IPS-18a (cell line): Measurements from ENCODE around the gene SRGN.
A peak's percentile ranks its signal among the peaks of the same experiment; 100 is the strongest.
"Not testable (repeated sequence)": the region's sequence is repeated elsewhere in the genome, so short reads cannot be mapped to it uniquely, and the experiment has no call there.

Experiments
- H3K27ac ChIP-seq: one replicate; pipeline ENCODE4 v1.5.1; 2013; ENCODE audit warnings: low read length
- H3K27me3 ChIP-seq: one replicate; pipeline ENCODE4 v1.6.1; 2013; ENCODE audit warnings: mild to moderate bottlenecking, low read length; ENCODE audit not compliant: control insufficient read depth, insufficient read depth
- H3K36me3 ChIP-seq: one replicate; pipeline ENCODE4 v1.6.1; 2013; ENCODE audit warnings: low read depth, low read length; ENCODE audit not compliant: control insufficient read depth
- H3K4me1 ChIP-seq: one replicate; pipeline ENCODE4 v1.6.1; 2013; ENCODE audit warnings: low read depth, low read length; ENCODE audit not compliant: control insufficient read depth
- H3K4me3 ChIP-seq: one replicate; pipeline ENCODE4 v1.5.1; 2013; ENCODE audit warnings: low read length
- H3K9ac ChIP-seq: one replicate; pipeline ENCODE4 v1.6.1; 2013; ENCODE audit warnings: mild to moderate bottlenecking, low read length, moderate library complexity
- H3K9me3 ChIP-seq: one replicate; pipeline ENCODE4 v1.6.1; 2013; ENCODE audit warnings: low read depth, low read length; ENCODE audit not compliant: control insufficient read depth

Gene SRGN

GRCh38 chr10:69124563-69125268, 36.8 kb downstream of the SRGN start:
- Histone ChIP-seq H3K4me3 (peak overlapping the region; percentile 98), H3K4me1 (no peaks in the 10 kb centered on the region), H3K9me3 (no peaks in the 10 kb centered on the region), H3K9ac (peak overlapping the region; percentile 70), H3K27me3 (no peaks in the 10 kb centered on the region), H3K27ac (no peak overlapping the region), H3K36me3 (no peaks in the 10 kb centered on the region)

- Histone ChIP-seq H3K36me3 (no peaks in the 10 kb centered on the region), H3K4me1 (no peaks in the 10 kb centered on the region), H3K27me3 (no peaks in the 10 kb centered on the region), H3K9me3 (no peaks in the 10 kb centered on the region), H3K27ac (no peak overlapping the region), H3K4me3 (peak overlapping the region; percentile 98), H3K9ac (no peak overlapping the region)
These were observed 37.7 kb downstream of the SRGN start for GRCh38 chr10:69125554-69125953.

DNA sequence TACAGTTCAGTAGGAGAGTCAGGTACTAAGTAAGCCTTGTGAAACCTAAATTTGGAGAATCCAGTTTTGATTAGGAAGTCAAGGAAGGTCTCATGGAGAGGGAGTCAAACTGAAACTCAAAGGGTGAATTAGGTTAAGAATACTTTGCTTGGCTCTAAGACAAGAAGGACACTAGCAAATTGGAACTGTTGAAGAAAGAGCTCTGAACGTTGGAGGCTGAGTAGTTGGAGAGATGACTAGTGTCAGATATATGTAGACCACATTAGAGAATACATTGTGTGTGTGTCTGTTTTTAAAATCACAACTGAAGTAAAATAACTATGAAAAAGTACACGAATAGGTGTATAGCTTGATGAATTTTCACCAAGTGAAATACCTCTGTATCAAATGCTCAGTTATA, 42.3 kb downstream of the SRGN start:
- no peaks in the 10 kb centered on the region for H3K9me3 ChIP-seq
- no peak overlapping the region for H3K4me3 ChIP-seq
- H3K27ac ChIP-seq, result no peak overlapping the region
- no peak overlapping the region for H3K9ac ChIP-seq
- H3K4me1 ChIP-seq, result no peaks in the 10 kb centered on the region
- peaks cover 13% of the 10 kb centered on the region for H3K36me3 ChIP-seq
- H3K27me3 ChIP-seq, result no peaks in the 10 kb centered on the region

DNA sequence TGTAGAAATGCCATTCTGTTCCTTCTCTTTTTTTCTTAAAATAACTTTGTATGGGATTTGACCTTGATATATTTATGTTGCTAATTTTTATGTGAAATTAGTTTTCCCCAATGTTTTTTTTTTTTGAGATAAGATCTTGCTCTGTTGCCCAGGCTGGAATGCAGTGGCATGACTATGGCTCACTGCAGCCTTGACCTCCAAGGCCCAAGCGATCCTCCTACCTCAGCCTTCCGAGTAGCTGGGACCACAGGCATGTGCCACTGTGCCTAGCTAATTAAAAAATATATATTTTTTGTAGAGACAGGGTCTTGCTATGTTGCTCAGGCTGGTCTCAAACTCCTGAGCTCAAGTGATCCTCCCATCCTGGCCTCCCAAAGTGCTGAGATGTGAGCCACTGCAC, 52.1 kb downstream of the SRGN start:
- Histone ChIP-seq H3K4me3 (no peak overlapping the region), H3K36me3 (peaks cover 10% of the 10 kb centered on the region), H3K27me3 (no peaks in the 10 kb centered on the region), H3K4me1 (no peaks in the 10 kb centered on the region), H3K27ac (no peak overlapping the region), H3K9ac (no peak overlapping the region), H3K9me3 (no peaks in the 10 kb centered on the region)

DNA sequence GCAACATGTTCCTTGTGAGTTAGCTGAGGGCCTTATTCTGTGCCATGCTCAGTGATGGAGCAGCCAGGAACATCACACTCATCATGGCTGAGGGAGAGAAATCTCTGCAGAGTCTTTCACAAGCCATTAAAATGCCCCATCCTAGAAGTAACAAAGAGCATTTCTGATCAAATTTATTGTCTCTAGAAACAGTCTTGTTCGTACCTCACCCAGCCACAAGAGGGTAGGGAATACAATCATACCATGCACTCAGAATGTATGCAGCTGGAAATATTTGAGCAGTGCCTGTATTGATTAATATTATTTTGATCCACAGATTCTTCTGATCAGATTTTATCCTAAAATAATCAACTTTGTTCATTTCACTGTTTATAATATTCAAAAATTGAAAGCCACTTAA, 53.4 kb downstream of the SRGN start:
- no peaks in the 10 kb centered on the region for H3K9me3 ChIP-seq
- H3K9ac ChIP-seq, result no peak overlapping the region
- no peaks in the 10 kb centered on the region for H3K27me3 ChIP-seq
- no peak overlapping the region for H3K27ac ChIP-seq
- H3K4me1 ChIP-seq, result no peaks in the 10 kb centered on the region
- H3K4me3 ChIP-seq, result no peak overlapping the region
- H3K36me3 ChIP-seq, result peaks cover 6% of the 10 kb centered on the region

- H3K4me3 ChIP-seq, H3K9ac ChIP-seq, H3K9me3 ChIP-seq, H3K36me3 ChIP-seq, H3K27ac ChIP-seq, H3K4me1 ChIP-seq, H3K27me3 ChIP-seq: not testable (repeated sequence)
These were observed 54.2 kb downstream of the SRGN start for GRCh38 chr10:69142074-69142473.

DNA sequence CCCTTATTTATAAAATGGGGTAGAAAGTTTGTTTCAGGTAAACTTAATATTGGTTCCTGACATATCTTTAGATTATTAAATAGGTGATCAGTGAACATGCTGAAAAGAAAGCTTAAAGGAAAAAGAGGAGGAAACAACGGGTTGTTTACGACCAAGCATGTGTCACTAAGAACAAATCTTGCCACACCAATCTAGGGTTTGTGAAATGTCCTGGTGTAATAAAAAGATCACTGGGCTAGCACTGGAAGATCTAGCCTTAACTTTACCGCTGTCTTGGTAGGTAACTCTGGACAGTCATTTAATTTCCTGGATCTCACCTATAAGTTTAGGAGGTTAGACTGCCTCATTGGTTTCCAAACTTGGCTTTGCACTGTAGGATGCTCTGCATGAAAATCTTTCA, 55.1 kb downstream of the SRGN start:
- Histone ChIP-seq H3K27me3 (no peaks in the 10 kb centered on the region), H3K9ac (no peak overlapping the region), H3K36me3 (no peaks in the 10 kb centered on the region), H3K27ac (no peak overlapping the region), H3K4me1 (no peaks in the 10 kb centered on the region), H3K9me3 (no peaks in the 10 kb centered on the region), H3K4me3 (no peak overlapping the region)

DNA sequence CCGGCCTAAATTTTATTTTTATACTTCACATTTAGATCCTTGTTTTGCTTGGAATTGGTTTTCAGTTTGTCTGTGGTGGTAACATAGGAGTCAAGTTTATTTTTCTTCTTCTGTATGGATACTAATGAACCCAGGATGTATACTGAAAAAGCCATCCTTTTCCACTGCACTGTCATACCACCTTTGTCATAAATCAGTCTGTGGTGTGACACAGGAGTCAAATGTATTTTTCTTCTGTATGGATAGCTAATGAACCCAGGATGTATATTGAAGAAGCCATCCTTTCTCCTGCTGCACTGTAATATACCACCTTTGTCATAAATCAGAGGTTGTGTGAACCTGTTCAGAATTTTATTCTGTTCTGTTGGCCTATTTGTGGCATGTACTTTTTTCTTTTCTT, 57.4 kb downstream of the SRGN start:
- Histone ChIP-seq H3K9me3 (no peaks in the 10 kb centered on the region), H3K36me3 (no peaks in the 10 kb centered on the region), H3K27ac (no peak overlapping the region), H3K27me3 (no peaks in the 10 kb centered on the region), H3K4me1 (no peaks in the 10 kb centered on the region), H3K4me3 (no peak overlapping the region), H3K9ac (no peak overlapping the region)

- Histone ChIP-seq H3K4me3 (no peak overlapping the region), H3K27ac (no peak overlapping the region), H3K36me3 (no peaks in the 10 kb centered on the region), H3K4me1 (no peaks in the 10 kb centered on the region), H3K9ac (no peak overlapping the region), H3K9me3 (no peaks in the 10 kb centered on the region), H3K27me3 (no peaks in the 10 kb centered on the region)
These were observed 58.0 kb downstream of the SRGN start for GRCh38 chr10:69145864-69146263.

DNA sequence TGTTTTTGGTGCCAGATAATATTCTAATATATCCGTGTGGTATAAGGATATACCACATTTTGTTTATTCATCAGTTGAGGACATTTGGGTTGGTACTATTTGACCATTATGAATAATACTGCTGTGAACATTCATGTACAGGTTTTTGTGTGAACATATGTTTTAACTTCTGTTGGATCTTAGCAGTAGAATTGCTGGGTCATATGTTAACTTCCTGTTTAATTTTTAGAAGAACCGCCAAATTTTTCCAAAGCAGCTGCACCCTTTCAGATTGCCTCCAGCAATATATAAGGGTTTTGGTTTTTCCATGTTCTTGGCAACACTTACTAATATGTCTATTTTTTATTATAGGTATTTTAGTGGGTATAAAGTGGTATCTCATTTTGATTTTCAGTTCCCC, 58.9 kb downstream of the SRGN start:
- Histone ChIP-seq H3K9ac (no peak overlapping the region), H3K4me3 (no peak overlapping the region), H3K27me3 (no peaks in the 10 kb centered on the region), H3K27ac (no peak overlapping the region), H3K4me1 (no peaks in the 10 kb centered on the region), H3K9me3 (no peaks in the 10 kb centered on the region), H3K36me3 (no peaks in the 10 kb centered on the region)

DNA sequence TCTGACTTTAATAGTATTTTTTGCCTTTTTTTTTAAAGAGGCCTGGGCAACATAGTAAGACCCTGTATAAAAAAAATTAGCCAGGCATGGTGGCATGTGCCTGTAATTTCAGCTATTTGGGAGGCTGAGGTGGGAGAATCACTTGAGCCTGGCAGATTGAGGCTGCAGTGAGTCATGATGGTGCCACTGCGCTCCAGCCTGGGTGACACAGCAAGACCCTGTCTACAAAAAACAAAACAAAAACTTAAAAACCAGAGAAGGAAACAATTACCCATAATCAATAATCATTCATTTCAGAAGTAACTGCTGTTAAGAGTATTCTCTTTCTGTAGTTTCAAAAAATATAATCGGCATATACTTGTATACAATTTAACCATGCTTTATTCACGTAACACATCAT, 64.1 kb downstream of the SRGN start:
- Histone ChIP-seq H3K9me3 (no peaks in the 10 kb centered on the region), H3K27me3 (no peaks in the 10 kb centered on the region), H3K36me3 (no peaks in the 10 kb centered on the region), H3K4me3 (no peak overlapping the region), H3K4me1 (no peaks in the 10 kb centered on the region), H3K9ac (no peak overlapping the region), H3K27ac (no peak overlapping the region)

- no peak overlapping the region for H3K9ac ChIP-seq
- no peaks in the 10 kb centered on the region for H3K4me1 ChIP-seq
- H3K4me3 ChIP-seq, result no peak overlapping the region
- H3K27me3 ChIP-seq, result no peaks in the 10 kb centered on the region
- peaks cover 11% of the 10 kb centered on the region for H3K36me3 ChIP-seq
- no peaks in the 10 kb centered on the region for H3K9me3 ChIP-seq
- H3K27ac ChIP-seq, result no peak overlapping the region
These were observed 65.3 kb downstream of the SRGN start for GRCh38 chr10:69153227-69153626.
